Measurements from ENCODE around the gene TM4SF5.
"Not testable (repeated sequence)": the region's sequence is repeated elsewhere in the genome, so short reads cannot be mapped to it uniquely, and the experiment has no call there.

Gene TM4SF5

DNA sequence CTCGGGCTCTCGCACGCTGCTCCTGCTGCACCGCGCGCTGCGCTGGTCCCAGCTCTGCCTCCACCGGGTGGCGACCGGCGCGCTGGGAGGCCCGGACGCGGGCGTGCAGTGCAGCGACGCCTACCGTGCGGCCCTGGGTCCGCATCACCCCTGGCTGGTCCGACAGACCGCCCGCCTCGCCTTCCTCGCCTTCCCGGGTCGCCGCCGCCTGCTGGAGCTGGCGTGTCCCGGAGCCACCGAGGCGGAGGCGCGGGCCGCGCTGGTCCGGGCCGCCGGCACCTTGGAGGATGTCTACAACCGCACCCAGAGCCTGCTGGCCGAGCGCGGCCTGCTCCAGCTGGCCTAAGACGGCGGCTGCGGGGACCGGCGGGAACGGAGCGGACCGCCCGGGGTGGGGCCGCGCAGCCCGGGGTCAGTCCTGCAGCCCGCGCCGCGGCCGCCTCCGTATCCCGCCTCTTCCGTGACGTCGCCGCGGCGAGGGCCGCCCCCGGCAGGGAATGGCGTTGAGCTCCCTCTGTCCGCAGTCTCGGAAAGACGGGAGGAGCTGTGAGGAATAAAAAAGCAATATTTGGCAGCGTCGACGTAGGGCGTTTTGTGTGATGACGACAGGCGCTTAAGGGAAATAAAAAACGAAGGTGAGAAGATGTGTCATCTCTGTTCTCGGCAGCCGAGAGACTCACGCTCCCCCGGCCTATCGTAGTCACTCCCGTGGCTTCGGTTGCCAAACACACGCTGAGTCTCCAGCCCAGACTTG, 18.4 kb downstream of the TM4SF5 start:
- DNase-seq (ENCODE audit: low read depth, low spot score) = no peak

DNA sequence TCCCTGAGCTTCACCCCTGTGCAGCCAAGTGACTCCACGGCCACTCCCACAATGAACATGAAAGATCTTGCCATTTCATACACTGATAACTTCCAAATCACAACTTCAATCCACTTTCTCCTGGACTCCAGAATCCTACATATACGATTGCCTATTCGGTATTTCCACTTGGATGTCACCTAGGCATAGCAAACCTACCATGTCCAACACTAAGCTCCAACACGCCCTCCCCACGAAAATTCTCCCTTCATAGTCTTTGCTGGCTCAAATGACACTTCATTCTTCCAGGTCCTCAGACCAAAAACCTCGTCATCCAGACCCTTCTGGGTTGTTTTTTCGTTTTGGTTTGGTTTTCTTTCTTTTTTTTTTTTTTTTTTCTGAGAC, 19.0 kb downstream of the TM4SF5 start:
- no peak for DNase-seq (ENCODE audit: low read depth, low spot score)

DNA sequence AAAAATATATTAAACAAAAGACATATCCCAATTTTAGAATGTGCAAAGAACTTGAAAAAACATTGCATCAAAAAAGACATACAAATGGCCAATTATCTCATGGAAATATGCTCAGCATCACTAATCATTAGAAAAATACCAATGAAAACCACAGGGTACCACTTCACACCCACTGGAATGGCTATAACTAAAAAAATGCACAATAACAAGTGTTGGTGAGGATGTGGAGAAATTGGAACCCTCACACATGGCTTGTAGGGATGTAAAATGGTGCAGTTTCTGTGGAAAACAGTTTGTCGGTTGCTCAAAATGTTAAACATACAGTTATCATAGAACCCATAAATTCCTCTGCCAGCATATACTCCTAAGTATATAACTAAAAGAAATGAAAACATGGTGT, 23.5 kb downstream of the TM4SF5 start:
- DNase-seq (ENCODE audit: low read depth, low spot score) = no peak

DNA sequence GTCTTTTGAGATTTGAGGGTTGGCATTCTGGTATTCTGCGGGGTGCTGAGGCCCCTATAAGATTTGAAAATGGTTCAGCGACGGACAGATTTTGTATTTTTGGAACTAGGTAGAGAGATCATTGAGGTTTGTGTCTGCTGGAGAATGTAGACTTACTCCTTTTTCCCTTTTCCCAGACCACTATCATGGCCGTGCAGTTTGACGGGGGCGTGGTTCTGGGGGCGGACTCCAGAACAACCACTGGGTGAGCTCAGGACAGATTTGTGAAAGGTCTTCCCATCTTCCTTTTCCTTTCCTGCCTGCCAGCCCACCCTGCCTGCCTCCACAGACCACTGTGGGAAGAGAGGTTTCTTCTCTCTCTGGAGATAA, 24.9 kb downstream of the TM4SF5 start:
- no peak for DNase-seq (ENCODE audit: low read depth, low spot score)

DNA sequence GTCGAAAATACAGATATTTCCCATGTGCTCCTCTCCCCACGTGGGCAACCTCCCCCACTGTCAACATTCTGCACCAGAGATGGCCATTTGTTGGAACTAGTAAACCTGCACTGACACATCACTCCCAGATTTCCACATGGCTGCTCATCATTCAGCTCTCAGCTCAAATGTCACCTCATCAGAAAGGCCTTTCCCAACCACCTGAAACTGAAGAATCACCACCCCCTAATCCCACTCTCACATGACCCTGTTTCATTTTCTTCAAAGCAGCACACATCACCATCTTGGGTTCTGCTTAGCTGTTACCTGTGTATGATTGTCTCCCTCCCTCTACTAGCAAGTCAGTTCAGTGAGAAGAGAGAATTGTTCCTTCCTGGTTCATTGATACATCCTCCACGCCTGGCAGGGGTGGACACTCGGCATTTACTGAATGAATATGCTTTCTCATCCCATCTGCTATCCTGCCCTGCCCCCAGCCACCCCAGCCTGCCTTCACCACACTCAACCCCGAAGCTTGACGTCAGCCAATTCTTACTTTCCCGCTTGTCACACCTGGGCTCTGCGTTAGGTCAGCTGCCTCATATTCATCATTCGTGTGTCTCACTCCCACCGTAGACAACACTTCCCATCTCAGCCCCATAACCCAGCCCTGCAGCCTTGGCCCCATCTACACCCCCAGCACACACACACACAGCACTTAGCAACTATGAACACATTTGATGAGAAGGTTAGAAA, 28.9 kb downstream of the TM4SF5 start:
- no peak for DNase-seq (ENCODE audit: low read depth, low spot score)

DNA sequence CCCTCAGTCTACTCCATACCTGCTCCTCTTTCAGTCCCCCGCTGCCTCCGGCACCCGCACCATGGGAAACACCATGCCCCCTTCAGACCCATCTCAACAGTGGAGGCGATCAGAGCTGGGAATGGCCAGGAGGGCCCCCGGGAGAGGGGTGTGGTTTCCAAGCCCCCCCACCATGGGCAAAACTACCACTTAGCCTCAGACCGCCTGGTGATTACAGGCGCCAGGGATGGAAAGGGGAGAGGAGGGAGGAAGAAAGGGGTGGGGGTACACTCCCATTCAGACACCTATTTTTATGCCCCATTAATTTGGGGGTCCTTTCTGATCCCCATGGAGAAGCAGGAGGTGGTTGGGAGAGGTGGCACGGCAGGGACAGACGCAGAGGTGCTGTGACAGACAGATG, 30.5 kb downstream of the TM4SF5 start, which contains the start of gene C17orf114:
Gene C17orf114 (minus strand): TSS at position 101 of the 400 bp plus-strand sequence.
- no peak for DNase-seq (ENCODE audit: low read depth, low spot score)

DNA sequence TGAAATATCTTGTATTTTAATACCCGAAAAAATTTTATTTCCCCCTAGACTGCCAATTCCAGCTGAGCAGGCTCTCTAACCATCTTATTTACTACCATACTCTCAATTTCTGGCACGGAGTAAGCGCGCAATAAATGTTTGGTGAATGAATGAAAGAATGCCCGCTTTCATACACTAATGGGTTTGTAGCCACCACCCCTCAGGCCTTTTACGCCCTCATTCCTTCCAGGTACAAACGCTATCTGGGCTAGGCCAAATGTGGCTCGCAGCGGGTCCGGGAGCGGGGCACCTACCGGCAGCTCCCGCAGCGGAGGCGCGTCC, 34.7 kb downstream of the TM4SF5 start:
- no peak for DNase-seq (ENCODE audit: low read depth, low spot score)

DNA sequence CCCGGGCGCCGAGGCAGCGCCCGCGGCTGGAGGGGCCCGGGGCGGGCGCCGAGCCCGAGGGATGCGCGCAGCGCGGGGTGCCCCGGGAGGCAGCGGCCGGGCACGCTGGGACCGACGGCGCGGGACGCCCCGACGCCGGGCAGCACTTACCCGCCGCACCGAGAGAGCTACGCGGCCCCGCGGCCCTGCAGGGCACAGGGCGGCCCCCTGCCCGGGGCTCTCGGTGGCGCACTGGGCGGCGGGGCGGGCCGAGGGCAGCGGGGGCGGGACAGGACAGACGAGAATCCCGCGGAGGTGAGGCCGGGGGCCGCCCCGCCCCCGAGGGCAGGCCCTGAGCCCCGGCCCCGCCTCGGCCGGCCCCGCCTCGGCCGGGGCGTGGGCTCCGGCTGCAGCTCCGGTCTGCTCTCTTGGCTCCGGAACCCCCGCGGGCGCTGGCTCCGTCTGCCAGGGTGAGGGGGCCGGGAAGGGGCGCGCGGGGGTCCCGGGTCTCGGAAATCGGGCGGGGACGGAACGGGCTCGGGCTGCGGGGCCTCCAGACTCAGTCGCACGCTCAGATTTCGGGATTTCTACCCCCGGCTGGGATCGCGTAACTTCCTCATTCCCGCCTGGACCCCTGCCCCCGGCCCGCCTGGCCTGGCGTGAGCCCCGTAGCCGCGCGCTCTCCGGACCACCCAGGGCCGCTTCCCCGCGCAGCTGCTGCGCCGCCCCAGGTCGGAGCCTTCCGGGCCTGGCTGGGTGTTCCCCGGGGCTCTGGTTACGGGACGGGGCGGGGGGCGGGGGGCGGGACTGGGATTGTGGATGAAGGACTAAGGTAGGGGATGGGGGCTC, 35.3 kb downstream of the TM4SF5 start, which contains the start of gene PLD2:
Gene PLD2 (plus strand): TSS at position 376 of the 828 bp plus-strand sequence. CDS start 621 bp downstream, outside the sequence.
- DNase-seq (ENCODE audit: low read depth, low spot score) = no peak

DNA sequence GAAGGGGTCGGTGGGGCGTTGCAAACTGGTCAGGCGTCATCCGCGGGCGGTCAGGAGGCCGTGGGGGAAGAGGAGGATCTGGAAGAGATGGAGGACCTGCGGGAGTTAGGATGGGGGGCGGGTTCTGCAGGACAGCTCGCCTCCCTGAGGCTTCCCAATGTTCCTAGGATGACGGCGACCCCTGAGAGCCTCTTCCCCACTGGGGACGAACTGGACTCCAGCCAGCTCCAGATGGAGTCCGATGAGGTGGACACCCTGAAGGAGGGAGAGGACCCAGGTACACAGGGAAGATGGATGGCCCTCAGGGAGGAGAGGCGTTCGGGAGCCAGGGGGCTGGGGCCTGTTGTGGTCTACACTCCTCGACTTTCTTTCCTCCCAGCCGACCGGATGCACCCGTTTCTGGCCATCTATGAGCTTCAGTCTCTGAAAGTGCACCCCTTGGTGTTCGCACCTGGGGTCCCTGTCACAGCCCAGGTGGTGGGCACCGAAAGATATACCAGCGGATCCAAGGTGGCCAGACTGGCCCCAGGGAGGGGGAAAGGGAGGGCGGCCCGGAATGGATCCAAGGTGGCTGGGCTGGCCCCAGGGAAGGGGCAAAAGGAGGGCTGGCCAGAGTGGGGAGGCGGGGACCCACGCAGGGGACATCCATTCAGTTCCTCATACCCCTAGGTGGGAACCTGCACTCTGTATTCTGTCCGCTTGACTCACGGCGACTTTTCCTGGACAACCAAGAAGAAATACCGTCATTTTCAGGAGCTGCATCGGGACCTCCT, 36.1 kb downstream of the TM4SF5 start:
- no peak for DNase-seq (ENCODE audit: low read depth, low spot score)

DNA sequence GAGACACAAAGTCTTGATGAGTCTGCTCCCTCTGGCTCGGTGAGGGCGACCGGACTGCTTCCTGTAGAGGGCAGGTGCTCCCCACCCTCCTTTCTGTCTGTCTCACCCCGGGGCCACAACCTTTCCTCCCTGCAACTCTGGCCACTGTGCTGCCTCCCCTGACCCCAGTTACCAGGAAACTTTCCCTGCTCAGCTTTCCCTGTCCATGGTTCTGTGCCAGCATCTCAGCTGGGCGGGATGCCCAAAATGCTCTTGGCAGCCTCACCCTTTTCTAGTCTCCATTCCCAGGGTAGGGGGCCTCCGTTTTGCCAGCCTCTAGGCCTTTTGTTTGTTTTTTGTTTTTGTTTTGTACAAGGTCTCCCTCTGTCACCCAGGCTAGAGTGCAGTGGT, 36.7 kb downstream of the TM4SF5 start:
- no peak for DNase-seq (ENCODE audit: low read depth, low spot score)

DNA sequence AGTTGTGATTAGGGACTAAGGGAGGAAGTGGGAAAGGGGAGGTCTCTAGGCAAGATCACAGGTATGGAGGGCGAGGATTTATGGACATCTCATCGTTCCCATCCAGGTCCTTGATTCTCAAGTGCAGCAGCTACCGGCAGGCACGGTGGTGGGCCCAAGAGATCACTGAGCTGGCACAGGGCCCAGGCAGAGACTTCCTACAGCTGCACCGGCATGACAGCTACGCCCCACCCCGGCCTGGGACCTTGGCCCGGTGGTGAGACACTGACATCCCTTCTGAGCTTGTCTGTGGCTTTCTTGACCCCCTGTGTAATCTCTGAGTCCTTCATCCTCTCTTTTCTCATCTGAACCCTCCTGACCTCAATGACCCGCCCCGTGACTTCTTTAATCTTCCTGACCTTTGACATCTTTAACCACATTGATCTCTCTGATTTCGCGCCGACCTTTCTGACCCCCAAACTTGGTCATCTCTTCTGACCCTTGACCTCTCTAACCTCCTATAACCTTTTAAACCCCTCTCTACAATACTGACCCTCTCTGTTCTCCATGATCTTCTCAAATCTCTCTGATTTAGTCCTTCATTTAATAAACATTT, 39.1 kb downstream of the TM4SF5 start:
- no peak for DNase-seq (ENCODE audit: low read depth, low spot score)

DNA sequence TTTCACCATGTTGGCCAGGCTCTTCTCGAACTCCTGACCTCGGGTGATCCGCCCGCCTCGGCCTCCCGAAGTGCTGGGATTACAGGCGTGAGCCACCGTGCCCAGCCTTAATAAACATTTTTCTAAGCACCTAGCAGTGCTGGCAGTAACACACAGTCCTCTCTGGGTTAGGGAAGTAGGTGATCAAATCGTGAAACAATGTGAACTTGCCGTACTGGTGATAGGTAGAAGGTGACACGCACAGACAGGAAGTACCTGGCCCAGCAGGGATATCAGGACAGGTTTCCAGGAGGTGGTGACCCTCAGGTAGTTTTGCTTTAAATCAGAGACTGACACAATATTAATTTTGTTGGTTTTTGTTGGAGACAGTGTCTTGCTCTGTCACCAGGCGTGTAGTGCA, 39.8 kb downstream of the TM4SF5 start:
- DNase-seq (ENCODE audit: low read depth, low spot score) = no peak

DNA sequence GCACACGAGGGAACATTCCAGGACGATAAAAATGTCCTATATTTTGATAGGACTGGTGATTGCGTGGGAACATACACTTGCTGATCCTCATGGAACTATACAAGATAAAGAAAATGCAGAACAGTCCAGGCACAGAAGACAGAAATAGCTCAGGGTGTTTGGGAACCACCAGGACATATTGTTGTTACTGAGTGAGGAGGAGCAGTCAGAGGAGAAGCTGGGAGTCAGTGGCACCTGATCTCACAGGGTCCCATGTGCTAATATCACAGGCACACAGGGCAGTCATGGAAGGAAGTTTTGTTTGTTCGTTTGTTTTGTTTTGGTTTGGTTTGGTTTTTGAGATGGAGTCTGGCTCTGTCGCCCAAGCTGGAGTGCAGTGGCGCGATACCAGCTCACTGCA, 41.0 kb downstream of the TM4SF5 start:
- DNase-seq (ENCODE audit: low read depth, low spot score) = no peak

DNA sequence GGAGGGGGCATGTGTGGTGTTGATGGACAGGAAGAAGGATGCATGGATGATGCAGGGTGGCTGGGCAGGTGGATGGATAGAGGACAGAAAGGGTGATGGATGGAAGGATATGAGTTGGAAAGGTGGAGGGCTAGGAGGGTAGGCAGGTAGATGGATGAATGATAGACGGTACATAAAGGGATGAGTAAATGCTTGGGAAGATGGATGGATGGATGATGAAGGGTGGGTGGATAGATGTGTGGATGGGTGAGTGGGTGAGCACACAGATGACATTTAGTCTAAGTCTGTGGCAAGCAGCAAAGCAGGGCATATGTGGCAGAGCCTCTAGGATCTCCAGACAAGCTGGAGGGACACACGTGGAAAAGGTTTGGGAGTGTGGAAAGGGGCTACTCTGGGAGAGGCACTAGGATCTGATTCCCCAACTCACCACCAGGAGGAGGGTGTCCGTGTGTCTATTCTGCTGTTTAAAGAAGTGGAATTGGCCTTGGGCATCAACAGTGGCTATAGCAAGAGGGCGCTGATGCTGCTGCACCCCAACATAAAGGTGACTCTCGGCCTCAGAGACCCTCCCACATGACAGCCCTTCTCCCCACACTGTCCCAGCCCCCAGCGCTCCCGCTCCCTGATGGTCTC, 43.5 kb downstream of the TM4SF5 start:
- no peak for DNase-seq (ENCODE audit: low read depth, low spot score)

DNA sequence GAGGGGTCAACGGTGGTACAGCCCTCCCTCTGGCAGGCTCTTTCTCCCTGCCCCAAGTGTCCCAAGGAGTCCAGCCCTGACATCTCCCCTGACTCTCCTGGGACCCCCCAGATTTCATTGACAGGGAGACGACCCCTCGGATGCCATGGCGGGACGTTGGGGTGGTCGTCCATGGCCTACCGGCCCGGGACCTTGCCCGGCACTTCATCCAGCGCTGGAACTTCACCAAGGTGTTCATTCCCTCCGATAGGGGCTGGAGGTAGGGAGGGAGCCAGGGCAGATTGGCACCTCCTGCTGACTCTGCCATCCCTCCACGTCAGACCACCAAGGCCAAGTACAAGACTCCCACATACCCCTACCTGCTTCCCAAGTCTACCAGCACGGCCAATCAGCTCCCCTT, 45.1 kb downstream of the TM4SF5 start:
- DNase-seq (ENCODE audit: low read depth, low spot score) = no peak

DNA sequence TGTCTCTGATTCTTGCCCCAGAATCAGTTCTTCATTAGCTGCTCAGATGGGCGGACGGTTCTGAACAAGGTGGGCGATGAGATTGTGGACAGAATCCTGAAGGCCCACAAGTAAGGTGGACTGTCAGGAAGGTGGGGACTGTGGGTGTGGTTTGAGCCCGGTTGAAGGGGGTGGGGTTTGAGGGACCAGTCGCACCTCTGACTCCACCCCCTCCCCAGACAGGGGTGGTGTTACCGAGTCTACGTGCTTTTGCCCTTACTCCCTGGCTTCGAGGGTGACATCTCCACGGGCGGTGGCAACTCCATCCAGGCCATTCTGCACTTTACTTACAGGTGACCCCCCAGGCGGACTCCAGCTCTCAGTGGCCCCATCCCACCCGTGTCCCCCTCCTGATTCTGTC, 46.6 kb downstream of the TM4SF5 start:
- no peak for DNase-seq (ENCODE audit: low read depth, low spot score)

DNA sequence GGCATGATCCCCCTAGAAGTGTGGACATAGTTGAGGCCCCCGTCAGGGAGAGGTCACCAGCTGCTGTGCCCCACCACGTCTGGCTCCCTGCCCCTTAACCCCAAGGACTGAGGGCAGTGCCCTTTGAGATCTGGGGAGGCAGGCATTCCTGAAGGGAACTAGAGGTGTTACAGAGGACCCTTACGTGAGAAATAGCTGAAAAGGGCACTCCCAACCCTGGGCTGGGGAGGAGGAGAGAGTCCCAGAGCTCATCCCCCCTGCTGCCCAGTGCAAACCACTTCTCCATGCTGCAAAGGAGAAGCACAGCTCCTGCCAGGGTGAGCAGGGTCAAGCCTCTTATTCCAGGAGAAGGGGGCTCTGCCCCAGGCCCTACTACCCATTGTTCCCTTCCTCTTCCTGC, 51.1 kb downstream of the TM4SF5 start:
- no peak for DNase-seq (ENCODE audit: low read depth, low spot score)

DNA sequence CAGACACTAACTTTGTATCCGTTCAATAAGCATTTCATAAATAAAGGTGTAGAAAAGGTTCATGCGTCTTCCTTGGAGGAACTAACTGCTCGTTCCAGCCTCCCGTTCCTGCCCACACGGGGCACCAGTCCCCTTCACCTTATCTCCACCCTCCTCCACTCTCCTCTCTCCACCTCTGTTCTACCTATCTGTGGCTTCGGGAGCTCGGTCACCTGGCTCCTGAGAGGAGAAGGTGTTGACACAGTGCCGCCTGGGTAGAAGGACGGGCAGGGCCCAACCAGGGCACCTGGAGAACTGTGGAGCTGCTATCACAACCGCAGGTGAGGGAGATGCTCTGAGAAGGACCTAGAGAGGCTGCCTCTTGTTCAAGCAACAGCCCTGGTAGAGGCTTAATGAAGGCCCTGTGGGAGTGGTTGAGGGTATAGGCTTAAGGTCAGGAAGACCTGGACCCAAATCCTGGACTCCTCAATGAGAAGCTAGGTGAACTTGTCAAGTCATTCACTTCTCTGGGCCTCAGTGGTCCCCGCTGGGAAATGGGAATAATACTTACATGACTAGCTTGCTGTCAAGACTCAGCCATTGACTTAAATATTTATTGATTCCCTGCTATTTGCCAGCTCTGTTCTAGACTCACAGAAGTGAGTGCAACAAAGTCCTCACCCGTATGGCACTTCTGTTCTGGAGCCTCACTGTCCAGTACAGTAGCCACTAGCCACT, 51.8 kb downstream of the TM4SF5 start:
- no peak for DNase-seq (ENCODE audit: low read depth, low spot score)

DNA sequence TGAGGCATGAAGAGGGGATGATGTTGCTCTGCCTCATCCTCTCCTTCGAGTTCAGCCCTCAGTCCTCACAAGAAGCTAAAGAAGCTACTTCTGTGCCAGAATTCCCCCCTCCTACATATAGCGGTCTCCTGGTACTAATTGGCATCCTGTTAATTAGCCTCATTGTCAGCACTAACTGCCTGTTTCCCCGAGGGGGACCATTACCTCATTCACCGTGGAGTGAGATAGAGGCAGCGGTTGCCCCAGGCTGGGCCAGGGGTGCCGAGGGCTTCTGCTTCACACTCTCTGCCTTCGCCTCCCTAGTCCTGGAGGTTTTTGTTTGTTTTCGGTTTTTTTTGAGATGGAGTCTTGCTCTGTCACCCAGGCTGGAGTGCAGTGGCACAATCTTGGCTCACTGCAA, 55.7 kb downstream of the TM4SF5 start:
- DNase-seq (ENCODE audit: low read depth, low spot score) = no peak

DNA sequence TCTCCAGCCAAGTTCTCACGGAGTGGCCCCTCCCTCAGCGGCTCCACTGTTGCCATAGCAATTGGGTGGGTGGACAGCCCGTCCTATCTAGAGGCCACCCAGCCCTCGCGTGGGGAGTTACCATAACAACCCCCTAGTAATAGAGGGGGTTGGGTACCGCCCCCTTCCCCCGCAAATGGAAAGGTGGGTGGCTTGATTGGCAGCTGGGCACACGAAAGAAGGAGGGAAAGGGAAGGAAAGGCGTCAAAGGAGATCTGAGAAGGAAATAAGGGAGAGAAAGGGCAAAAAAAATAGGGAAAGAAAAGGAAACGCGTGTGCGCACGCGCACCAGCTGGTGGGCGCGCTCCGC, 61.1 kb downstream of the TM4SF5 start:
- not testable (repeated sequence) for DNase-seq (ENCODE audit: low read depth, low spot score)
